ENCODE results near the gene CMPK2.
"Not testable (repeated sequence)": the region's sequence is repeated elsewhere in the genome, so short reads cannot be mapped to it uniquely, and the experiment has no call there.

DNA sequence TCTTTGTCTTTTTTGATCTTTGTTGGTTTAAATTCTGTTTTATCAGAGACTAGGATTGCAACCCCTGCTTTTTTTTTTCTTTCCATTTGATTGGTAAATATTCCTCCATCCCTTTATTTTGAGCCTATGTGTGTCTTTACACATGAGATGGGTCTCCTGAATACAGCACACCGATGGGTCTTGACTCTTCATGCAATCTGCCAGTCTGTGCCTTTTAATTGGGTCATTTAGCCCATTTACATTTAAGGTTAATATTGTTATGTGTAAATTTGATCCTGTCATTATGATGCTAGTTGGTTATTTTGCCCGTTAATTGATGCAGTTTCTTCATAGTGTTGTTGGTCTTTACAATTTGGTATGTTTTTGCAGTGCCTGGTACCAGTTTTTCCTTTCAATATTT is 36.9 kb upstream of the CMPK2 start:
- TF ChIP-seq POLR2AphosphoS5 (IDR thresholded peaks at IDR 0.05), result not testable (repeated sequence)
- TF ChIP-seq, protein P1, sequence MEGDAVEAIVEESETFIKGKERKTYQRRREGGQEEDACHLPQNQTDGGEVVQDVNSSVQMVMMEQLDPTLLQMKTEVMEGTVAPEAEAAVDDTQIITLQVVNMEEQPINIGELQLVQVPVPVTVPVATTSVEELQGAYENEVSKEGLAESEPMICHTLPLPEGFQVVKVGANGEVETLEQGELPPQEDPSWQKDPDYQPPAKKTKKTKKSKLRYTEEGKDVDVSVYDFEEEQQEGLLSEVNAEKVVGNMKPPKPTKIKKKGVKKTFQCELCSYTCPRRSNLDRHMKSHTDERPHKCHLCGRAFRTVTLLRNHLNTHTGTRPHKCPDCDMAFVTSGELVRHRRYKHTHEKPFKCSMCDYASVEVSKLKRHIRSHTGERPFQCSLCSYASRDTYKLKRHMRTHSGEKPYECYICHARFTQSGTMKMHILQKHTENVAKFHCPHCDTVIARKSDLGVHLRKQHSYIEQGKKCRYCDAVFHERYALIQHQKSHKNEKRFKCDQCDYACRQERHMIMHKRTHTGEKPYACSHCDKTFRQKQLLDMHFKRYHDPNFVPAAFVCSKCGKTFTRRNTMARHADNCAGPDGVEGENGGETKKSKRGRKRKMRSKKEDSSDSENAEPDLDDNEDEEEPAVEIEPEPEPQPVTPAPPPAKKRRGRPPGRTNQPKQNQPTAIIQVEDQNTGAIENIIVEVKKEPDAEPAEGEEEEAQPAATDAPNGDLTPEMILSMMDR (IDR thresholded peaks at IDR 0.05), result not testable (repeated sequence)
